ENCODE measurements around the gene FRAT1.

FRAT1 gene

GRCh38 chr10:97367126-97367649 is 48.1 kb downstream of the FRAT1 start:
- no peak for DNase-seq

Measured in retina (tissue), 1 donor.